Cerebellar nuclear complex (tissue), 1 donor: ENCODE results near the gene SERPINC1.
"Not testable (repeated sequence)": the region's sequence is repeated elsewhere in the genome, so short reads cannot be mapped to it uniquely, and the experiment has no call there.

Source experiments
- DNase-seq, 2 experiments: peaks; one replicate each; lab custom pipeline; 2025; lab: John Stamatoyannopoulos, UW

The SERPINC1 gene

DNA sequence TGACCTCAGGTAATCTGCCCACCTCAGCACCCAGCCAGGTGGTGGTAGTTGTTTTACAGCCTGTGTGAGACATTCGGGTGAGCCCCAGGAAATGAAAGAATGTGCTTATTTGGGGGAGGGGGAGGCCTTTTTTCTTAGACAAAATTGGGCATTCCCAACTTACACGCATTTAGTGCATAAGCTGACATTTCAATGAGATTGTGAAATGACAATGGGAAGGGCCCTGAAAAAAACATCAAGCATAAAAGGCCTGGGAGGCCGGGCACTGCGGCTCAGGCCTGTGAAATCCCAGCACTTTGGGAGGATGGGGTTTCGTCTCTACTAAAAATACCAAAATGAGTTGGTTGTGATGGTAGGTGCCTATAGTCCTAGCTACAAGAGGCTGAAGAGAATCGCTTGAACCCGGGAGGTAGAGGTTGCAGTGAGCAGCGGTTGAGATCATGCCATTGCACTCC, 54.3 kb downstream of the SERPINC1 start:
- DNase-seq, result no peak

DNA sequence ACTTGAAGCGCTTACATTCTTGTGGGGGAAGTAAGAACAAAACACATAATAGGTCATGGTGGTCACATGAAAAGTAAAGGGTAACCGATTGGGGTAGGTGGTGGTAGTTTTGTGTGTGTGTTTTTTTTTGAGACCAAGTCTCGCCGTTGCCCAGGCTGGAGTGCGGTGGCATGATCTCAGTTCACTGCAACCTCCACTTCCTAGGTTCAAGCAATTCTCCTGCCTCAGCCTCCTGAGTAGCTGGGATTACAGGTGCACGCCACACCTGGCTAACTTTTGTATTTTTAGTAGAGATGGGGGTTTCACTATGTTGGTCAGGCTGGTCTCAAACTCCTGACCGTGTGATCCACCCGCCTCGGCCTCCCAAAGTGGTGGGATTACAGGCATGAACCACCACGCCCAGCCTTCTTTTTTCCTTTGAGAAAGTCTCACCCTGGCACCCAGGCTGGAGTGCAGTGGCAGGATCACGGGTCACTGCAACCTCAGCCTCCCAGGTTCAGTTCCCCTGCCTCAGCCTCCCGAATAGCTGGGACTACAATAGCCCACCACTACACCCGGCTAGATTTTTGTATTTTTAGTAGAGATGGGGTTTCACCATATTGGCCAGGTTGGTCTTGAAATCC, 54.9 kb downstream of the SERPINC1 start:
- not testable (repeated sequence) for DNase-seq

DNA sequence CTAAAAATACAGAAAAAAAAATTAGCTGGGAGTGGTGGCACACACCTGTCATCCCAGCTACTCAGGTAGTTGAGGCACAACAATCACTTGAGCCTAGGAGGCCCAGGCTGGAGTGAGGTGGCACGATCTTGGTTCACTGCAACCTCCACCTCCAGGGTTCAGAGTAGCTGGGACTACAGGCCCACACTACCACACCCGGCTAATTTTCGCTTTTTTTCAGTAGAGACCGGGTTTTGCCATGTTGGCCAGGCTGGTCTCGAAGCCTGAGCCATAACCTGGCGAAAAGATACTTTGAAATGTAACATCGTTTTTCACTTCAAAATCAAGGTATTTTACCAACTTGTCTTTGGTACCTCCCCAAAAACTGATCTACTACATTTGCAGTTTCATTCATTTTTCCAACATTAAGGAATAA, 55.4 kb downstream of the SERPINC1 start:
- DNase-seq, result no peak

DNA sequence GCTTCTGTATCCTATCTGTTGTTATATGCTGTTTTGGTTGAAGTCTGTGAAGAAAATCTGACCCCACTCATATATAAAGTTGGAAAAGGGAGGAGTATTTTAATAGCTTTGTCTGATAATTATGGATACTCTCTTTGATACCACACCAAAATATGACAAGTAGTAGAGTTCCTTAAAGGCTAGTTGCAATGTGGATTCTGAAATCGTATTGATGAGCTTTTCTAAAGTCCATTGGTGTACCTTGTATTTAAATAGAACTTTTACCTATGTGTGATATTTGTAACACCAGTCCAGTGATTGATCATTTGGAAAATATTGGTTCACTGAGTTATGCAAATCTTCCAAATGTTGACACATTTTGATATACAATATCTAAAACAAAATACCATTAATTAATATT, 57.1 kb downstream of the SERPINC1 start:
- no peak for DNase-seq

GRCh38 chr1:173859547-173859946, 57.6 kb downstream of the SERPINC1 start:
- DNase-seq, result not testable (repeated sequence)

GRCh38 chr1:173857363-173857917, 59.7 kb downstream of the SERPINC1 start:
- DNase-seq, result no peak

GRCh38 chr1:173856903-173857302, 60.2 kb downstream of the SERPINC1 start:
- no peak for DNase-seq

DNA sequence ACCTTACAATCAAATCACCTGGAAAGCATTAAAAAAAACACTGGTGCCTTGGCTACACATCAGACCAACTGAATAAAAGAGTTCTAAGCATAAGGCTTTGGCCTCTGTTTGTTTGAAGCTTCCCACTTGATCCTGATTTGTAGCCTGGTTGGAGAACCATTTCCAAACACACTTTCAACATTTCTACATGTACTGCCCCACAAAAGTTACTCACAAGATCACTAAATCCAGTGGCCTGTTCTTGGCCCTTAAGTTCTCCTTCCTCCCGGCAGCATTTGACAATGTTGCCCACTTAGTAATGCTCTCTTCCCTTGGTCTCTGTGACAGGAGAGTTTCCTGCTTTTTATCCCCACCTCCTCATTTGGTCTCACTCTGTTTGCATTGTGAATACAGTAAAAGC, 61.1 kb downstream of the SERPINC1 start:
- DNase-seq, result no peak
